OCI-LY7 (cell line): ENCODE measurements around the gene INS.

Experiments
- CTCF ChIP-seq: fragments of 200-600 bp; sonication (generic); conservative IDR thresholded peaks from 2 replicates; pipeline ENCODE4 v1.5.1; 2014; ENCODE audit warnings: mild to moderate bottlenecking, antibody characterized with exemption, low read length, moderate library complexity, mixed read lengths
- EZH2phosphoT487 ChIP-seq: fragments of 200-600 bp; sonication (generic); IDR thresholded peaks from 2 replicates; pipeline ENCODE4 v1.6.1; 2018; ENCODE audit warnings: low read depth, borderline replicate concordance, mild to moderate bottlenecking, mixed run types, antibody characterized with exemption, low read length, moderate library complexity, mixed read lengths

GRCh38 chr11:2163428-2163978 is 2.5 kb upstream of the INS start:
- TF ChIP-seq CTCF (no peak), EZH2phosphoT487 (no peak)
